Spinal cord (tissue), 10 donors: Measurements from ENCODE around the gene NLRP5. TPM values are rescaled to one million over a fixed set of nuclear protein-coding genes. Genes with fewer than 3 reads are reported as not detected.
"Not testable (repeated sequence)": the region's sequence is repeated elsewhere in the genome, so short reads cannot be mapped to it uniquely, and the experiment has no call there.

Experiments used
- DNase-seq, 6 donors: peaks; one replicate each; pipeline versions ENCODE4 v3.0.0 to v3.0.0-alpha.2; 2013 to 2015; ENCODE audit warnings: low spot score in 6 of 6, low read depth in 4 of 6
- H3K27ac ChIP-seq: one replicate; pipeline ENCODE4 v1.5.1; 2013; ENCODE audit warnings: low read depth, low read length, control low read depth
- H3K27me3 ChIP-seq: one replicate; pipeline ENCODE4 v1.6.1; 2013; ENCODE audit warnings: low read length; ENCODE audit not compliant: control insufficient read depth, insufficient read depth
- H3K36me3 ChIP-seq: one replicate; pipeline ENCODE4 v1.6.1; 2013; ENCODE audit warnings: low read length; ENCODE audit not compliant: control insufficient read depth, insufficient read depth
- H3K4me1 ChIP-seq: one replicate; pipeline ENCODE4 v1.6.1; 2013; ENCODE audit warnings: low read length; ENCODE audit not compliant: control insufficient read depth, insufficient read depth
- H3K4me3 ChIP-seq: one replicate; pipeline ENCODE4 v1.5.1; 2013; ENCODE audit warnings: low read depth, low read length, control low read depth
- H3K9me3 ChIP-seq: one replicate; pipeline ENCODE4 v1.6.1; 2013; ENCODE audit warnings: low read length; ENCODE audit not compliant: control insufficient read depth, insufficient read depth
- WGBS: methylation state at CpG from one replicate; pipeline ENCODE4 v1.1.5; 2013; ENCODE audit warnings: missing lambda C conversion rate; ENCODE audit not compliant: insufficient coverage; 5-methylcytosine and 5-hydroxymethylcytosine counted together
- polyA plus RNA-seq, 2 donors: library from polyadenylated mRNA; unstranded; fragments of 120-200 nt; gene quantifications; one replicate each; pipeline ENCODE4 v1.2.1, GENCODE V29; 2013; ENCODE audit not compliant: insufficient read length in 2 of 2
- total RNA-seq, 2 donors: library from RNA; depleted of rRNA in 1 of 2; stranded (reverse); fragments of 120-200 nt in 1 of 2; fragments of >200 nt in 1 of 2; gene quantifications; one replicate each; pipeline versions ENCODE4 v1.2.3 to v1.2.4, GENCODE V29; 2013 to 2014
- donor health status: healthy.

NLRP5 gene
- total and polyA plus RNA-seq, 4 donors = not detected

DNA sequence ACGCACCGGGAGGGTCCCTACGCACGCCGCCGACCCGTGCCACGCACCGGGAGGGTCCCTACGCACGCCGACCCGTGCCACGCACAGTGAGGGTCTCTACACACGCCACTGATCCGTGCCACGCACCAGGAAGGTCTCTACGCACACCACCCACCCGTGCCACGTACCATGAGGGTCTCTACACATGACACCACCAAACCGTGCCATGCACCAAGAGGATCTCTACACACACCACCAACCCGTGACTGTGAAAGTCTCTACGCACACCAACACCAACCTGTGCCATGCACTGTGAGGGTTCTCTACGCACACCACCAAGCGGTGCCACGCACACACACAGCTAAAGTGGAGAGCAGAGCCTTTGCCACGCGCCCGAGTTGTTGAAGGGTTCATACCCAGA lies 117.8 kb downstream of the NLRP5 start:
- peaks cover 40% of the 10 kb centered on the region for H3K4me1 ChIP-seq
- H3K27ac ChIP-seq = no peak overlapping the region
- no peak for DNase-seq
- 99% methylated on average over 28 of the region's 29 CpGs for WGBS
- no peaks in the 10 kb centered on the region for H3K27me3 ChIP-seq
- no peaks in the 10 kb centered on the region for H3K9me3 ChIP-seq
- H3K36me3 ChIP-seq = peaks cover 68% of the 10 kb centered on the region
- no peak overlapping the region for H3K4me3 ChIP-seq

DNA sequence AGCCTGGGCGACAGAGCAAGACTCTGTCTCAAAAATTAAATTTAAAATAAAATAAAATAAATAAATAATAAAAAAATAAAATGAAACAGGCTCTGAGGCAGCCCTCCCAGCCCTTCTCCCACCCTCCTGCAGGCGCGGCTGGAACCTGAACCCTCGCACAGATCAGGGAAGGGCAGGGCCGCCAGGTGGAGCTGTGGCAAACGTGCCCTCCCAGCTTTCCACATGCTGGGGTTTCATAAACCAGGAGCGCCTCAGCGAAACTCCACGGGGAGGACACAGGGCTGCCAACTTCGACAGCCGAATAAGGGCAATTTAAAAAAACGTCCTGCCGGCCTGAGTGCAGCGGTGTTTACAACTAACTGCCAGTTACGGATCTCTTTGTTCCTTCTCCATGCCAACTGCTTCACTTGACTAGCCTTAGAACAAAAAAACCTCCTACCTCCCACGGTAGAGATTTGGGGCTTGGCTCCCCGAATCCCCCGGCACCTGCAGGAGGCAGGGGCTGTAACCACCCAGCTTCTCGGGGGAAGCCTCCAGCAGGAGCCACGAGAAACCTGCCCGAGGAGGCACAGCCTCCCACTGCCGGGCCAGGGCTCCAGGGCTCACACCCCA lies 118.6 kb downstream of the NLRP5 start:
- WGBS = 13% methylated on average over 20 of the region's 22 CpGs
- no peak overlapping the region for H3K4me3 ChIP-seq
- H3K4me1 ChIP-seq = peaks cover 44% of the 10 kb centered on the region
- H3K36me3 ChIP-seq = peaks cover 61% of the 10 kb centered on the region
- no peak overlapping the region for H3K27ac ChIP-seq
- H3K27me3 ChIP-seq = no peaks in the 10 kb centered on the region
- peak in 3 of 6 donors; percentile 23 to 79 (median 72) for DNase-seq
- H3K9me3 ChIP-seq = no peaks in the 10 kb centered on the region

DNA sequence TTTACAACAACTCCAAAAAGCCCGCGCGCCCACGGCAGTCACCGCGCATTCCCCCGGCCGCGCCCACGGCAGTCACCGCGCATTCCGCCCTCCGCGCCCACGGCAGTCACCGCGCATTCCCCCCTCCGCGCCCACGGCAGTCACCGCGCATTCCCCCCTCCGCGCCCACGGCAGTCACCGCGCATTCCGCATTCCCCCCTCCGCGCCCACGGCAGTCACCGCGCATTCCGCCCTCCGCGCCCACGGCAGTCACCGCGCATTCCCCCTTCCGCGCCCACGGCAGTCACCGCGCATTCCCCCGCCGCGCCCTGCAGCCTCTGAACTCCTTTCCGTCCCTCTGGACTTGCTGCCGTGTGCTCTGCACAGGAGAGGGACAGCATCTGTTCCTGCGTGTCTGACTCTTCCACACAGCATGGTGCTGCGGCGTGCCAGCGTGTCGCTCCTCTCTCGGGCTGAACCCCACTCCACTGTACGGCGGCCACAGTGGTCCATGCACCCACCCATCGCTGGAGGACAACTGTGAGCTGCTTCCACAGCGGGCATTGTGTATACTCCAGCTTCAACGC lies 119.3 kb downstream of the NLRP5 start:
- 95% methylated on average over 59 of the region's 61 CpGs for WGBS
- not testable (repeated sequence) for H3K27me3 ChIP-seq, H3K27ac ChIP-seq, H3K9me3 ChIP-seq, H3K4me3 ChIP-seq, DNase-seq
- peaks cover 50% of the 10 kb centered on the region for H3K4me1 ChIP-seq
- peaks cover 58% of the 10 kb centered on the region for H3K36me3 ChIP-seq

DNA sequence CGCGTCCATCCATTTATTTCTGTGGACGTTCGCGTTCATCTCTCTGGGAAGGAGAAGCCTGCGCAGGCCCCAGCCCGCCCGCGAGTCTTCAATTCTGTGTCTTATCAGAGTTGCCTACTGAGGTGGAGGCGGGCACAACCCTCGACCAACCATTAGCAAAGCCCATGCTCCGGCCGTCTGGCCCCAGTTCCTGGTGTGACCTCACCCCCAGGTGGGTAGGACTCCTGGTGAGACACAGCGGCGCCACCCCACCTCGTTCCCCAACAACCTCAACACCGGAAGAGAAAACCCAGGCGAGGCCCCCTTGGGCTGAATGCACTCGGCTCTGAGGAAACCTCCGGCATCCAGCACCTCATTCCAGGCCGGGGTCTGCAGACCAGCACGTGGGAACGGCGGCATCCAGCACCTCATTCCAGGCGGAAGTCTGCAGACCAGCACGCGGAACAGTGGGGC lies 119.8 kb downstream of the NLRP5 start:
- no peaks in the 10 kb centered on the region for H3K27me3 ChIP-seq
- no peak for DNase-seq
- H3K27ac ChIP-seq = no peak overlapping the region
- H3K4me1 ChIP-seq = peaks cover 55% of the 10 kb centered on the region
- 88% methylated on average over 23 of the region's 27 CpGs for WGBS
- peaks cover 58% of the 10 kb centered on the region for H3K36me3 ChIP-seq
- no peaks in the 10 kb centered on the region for H3K9me3 ChIP-seq
- H3K4me3 ChIP-seq = no peak overlapping the region

DNA sequence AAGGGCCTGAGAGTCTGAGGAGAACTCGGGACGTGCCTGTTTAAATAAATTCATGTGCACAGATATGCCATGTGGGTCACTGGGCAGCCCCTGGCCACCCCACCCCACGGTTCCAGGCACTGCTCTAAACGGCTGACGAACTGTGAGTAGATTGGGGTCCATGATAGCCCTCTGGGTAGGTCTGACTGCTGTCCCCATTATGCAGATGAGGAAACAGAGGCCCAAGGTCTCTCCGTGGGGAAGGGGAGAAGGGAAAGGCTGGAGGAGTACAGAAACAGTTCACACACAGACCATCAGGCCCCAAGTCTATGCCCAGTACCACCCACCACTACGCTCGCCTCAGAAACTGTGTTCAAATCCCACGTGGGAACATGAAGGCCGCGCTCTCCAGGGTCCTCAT lies 120.4 kb downstream of the NLRP5 start:
- Histone ChIP-seq H3K36me3 (peaks cover 58% of the 10 kb centered on the region), H3K27me3 (no peaks in the 10 kb centered on the region), H3K4me1 (peaks cover 61% of the 10 kb centered on the region), H3K27ac (no peak overlapping the region), H3K9me3 (no peaks in the 10 kb centered on the region), H3K4me3 (no peak overlapping the region)
- WGBS = 97% methylated on average over 8 of the region's 11 CpGs
- DNase-seq = no peak

DNA sequence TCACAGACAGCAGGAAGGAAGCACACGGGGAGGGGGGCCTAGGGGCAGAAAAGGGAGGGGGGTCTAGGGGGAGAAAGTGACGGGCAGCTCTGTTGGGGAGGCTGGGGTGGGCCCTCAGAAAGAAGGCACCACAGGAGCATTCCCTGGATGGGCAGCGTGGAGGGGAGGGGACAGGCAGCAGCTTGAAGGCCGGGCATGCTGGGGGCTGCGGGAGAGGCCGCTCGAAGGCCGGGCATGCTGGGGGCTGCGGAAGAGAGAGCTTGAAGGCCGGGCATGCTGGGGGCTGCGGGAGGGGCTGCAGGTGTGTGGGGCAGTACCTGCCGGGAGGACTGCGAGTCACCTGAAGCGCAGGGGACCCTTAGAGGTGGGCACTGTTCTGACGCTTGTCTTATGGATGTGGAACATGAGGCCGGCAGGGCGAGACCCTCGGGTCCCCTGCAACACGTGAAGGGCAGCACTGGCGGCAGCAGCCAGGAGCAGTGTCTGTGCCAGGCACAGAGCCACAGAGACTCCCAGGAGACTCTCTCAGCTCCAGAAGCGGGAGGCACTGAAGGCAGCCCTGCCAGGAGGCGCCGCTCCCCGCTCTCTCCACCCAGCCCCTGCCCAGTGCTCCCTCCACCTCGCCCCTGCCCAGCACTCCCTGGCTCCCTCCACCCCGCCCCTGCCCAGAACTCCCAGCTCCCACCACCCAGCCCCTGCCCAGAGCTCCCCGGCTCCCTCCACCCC lies 121.2 kb downstream of the NLRP5 start:
- Histone ChIP-seq H3K27me3 (no peaks in the 10 kb centered on the region), H3K4me3 (no peak overlapping the region), H3K9me3 (no peaks in the 10 kb centered on the region), H3K36me3 (peaks cover 52% of the 10 kb centered on the region), H3K27ac (no peak overlapping the region), H3K4me1 (peaks cover 64% of the 10 kb centered on the region)
- 75% methylated on average over 25 of the region's 27 CpGs for WGBS
- DNase-seq = no peak

DNA sequence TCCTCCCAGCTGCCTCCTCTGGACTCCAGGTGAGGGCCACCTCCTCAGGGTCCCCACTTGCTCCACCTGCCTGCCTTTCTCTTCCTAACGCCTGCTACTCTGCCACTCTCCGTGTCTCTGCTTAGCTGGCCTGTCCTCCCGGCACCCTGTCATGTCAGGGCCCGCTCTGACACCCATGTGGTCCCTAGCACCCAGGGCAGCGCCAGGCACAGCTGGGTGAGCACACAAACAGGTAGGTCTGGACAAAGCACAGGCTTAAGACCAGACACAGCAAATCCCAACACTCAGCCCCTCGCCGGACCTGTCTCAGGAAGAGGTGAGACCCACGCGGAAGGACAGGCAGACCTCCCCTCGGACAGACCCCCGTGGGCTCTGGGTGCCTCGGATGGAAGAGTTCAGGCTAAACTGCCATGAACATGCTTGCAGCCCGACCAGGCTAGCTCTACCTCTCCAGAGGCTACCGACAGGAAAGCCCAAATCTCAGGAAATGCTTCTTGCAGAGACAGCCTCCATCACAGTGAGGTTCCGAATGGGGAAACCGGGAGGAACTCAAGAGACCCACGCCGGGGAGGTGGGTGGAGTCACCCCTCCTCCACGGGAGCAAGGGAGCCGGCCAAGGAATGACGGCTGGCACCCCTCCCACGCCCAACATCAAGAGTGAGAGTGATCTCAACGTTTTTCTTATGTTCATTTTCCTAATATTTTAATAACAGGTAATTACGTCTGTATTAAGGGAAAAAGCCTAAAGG lies 122.0 kb downstream of the NLRP5 start:
- H3K4me3 ChIP-seq = no peak overlapping the region
- WGBS = 65% methylated on average over 17 of the region's 24 CpGs
- H3K27me3 ChIP-seq = no peaks in the 10 kb centered on the region
- H3K4me1 ChIP-seq = peaks cover 69% of the 10 kb centered on the region
- H3K27ac ChIP-seq = no peak overlapping the region
- H3K9me3 ChIP-seq = no peaks in the 10 kb centered on the region
- H3K36me3 ChIP-seq = peaks cover 44% of the 10 kb centered on the region
- DNase-seq = peak in 1 of 6 donors; percentile 37

DNA sequence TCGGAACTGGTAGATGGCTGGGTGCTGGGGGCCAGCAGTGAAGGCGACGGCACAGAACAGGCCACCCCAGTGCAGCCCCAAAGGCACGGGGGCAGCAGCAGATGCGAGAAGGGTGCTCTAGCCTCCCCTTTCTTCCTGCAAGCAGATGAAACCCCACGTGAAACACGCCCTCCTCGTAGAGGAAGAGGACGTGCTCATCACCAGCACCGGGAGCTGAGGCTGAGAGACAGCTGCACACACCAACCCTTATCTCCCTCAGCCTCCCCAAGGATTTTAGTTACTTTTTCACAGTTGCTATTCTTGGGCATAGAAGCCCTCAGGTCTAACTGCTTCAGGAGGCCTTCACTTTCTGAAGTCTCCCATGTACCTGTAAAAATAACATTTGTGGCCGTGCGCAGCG lies 122.7 kb downstream of the NLRP5 start:
- H3K4me3 ChIP-seq = no peak overlapping the region

DNA sequence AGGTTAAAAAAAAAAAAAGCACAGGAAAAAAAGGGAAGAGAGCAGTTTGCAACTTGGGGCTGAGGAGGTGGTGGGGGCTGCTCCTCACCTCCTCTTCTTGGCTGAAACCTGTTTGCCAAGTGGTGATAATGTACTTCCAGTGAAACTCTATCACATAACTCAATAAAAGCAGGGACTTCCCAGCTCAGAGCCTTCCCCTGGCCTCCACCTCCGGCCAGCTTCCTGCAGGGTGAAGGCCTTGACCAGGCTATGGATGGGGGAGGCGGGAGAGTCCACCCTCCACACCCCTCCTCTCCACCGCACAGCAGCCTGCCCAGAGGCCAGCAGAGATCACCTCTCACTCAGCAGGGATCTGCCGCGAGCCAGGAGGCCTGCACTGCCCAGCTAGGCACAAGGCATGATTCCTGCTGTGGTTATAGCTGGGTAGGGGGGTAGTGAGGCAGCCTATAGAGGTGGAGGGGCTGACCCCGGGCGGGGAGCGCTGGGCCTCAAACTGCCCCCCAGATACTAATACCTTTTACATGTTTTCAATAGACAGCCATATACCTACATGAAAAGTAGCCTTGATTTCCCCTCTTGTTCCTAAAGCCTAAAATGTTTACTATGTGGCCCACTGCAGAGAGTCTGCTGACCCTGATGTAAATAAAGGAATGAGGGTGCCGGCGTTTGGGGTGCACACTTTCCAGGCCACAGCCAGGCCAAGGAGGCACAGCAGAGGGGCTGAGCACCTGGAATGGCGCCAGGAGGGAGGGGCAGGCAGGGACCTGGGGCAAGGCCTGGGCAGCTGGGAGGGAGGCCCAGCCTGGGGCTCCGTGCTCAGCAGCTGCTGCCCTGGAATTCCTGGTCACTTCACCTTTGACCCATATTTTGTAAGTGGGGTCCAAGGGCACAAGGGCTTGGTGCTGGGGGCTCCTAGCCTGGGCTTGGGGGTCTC lies 124.2 kb downstream of the NLRP5 start:
- Histone ChIP-seq H3K4me1 (peaks cover 68% of the 10 kb centered on the region), H3K4me3 (no peak overlapping the region), H3K9me3 (no peaks in the 10 kb centered on the region), H3K27me3 (no peaks in the 10 kb centered on the region), H3K27ac (peak overlapping the region; percentile 47), H3K36me3 (peaks cover 53% of the 10 kb centered on the region)
- 24% methylated on average over 4 of the region's 12 CpGs for WGBS
- DNase-seq = no peak

More for the DNA sequence above, 122.7 kb downstream of the NLRP5 start:
- Histone ChIP-seq H3K27me3 (no peaks in the 10 kb centered on the region), H3K4me1 (peaks cover 73% of the 10 kb centered on the region), H3K9me3 (no peaks in the 10 kb centered on the region), H3K27ac (no peak overlapping the region), H3K36me3 (peaks cover 47% of the 10 kb centered on the region)
- WGBS = 66% methylated on average over 9 of the region's 13 CpGs
- DNase-seq = no peak
